ENCODE measurements around the gene MAPK13. TPM values are rescaled to one million over a fixed set of nuclear protein-coding genes. Genes with fewer than 3 reads are reported as not detected.
A peak's percentile ranks its signal among the peaks of the same experiment; 100 is the strongest.

The MAPK13 gene
- total RNA-seq, 1 experiment from 2014 or later = 52.3 TPM

GRCh38 chr6:36136034-36136433 lies 5.7 kb downstream of the MAPK13 start:
- no peak for DNase-seq
- no peak for TF ChIP-seq CTCF (IDR thresholded peaks at IDR 0.05; ENCODE audit: unreplicated experiment)
- Mint-ChIP-seq H3K36me3 (ENCODE audit: insufficient read depth, unreplicated experiment) (peaks cover 50% of the 10 kb centered on the region), H3K4me1 (ENCODE audit: low read depth, unreplicated experiment) (peaks cover 18% of the 10 kb centered on the region), H3K27ac (ENCODE audit: unreplicated experiment) (no peak overlapping the region), H3K4me3 (ENCODE audit: low read depth, unreplicated experiment) (no peak overlapping the region), H3K9me3 (ENCODE audit: low read depth, unreplicated experiment) (no peaks in the 10 kb centered on the region), H3K27me3 (ENCODE audit: unreplicated experiment) (no peaks in the 10 kb centered on the region)
- CTCF ChIA-PET = no interaction called here
- intact Hi-C loops (cut with micrococcal nuclease; ENCODE audit: unreplicated experiment) = no loop called here
- no TSS peak for BruUV-seq (replicated peaks)

- intact Hi-C loops (cut with micrococcal nuclease; ENCODE audit: unreplicated experiment) = no loop called here
- no peak overlapping the region for H3K27ac Mint-ChIP-seq (ENCODE audit: unreplicated experiment)
- peaks cover 18% of the 10 kb centered on the region for H3K4me1 Mint-ChIP-seq (ENCODE audit: low read depth, unreplicated experiment)
- no TSS peak for BruUV-seq (replicated peaks)
- no peaks in the 10 kb centered on the region for H3K9me3 Mint-ChIP-seq (ENCODE audit: low read depth, unreplicated experiment)
- CTCF ChIA-PET = no interaction called here
- DNase-seq = no peak
- H3K4me3 Mint-ChIP-seq (ENCODE audit: low read depth, unreplicated experiment) = no peak overlapping the region
- no peak for TF ChIP-seq CTCF (IDR thresholded peaks at IDR 0.05; ENCODE audit: unreplicated experiment)
- peaks cover 45% of the 10 kb centered on the region for H3K36me3 Mint-ChIP-seq (ENCODE audit: insufficient read depth, unreplicated experiment)
- no peaks in the 10 kb centered on the region for H3K27me3 Mint-ChIP-seq (ENCODE audit: unreplicated experiment)
Measured at GRCh38 chr6:36136551-36136950, 6.2 kb downstream of the MAPK13 start.

- H3K27ac Mint-ChIP-seq (ENCODE audit: unreplicated experiment) = no peak overlapping the region
- no TSS peak for BruUV-seq (replicated peaks)
- CTCF ChIA-PET = interaction anchor here (0.6 to 1.0 kb wide), 2 partner anchors 226 to 582 kb away, joined by 3 read pairs; no protein-coding TSS in a partner anchor
Measured at GRCh38 chr6:36138667-36139066, 8.4 kb downstream of the MAPK13 start.

GRCh38 chr6:36139431-36139830 lies 9.1 kb downstream of the MAPK13 start:
- TF ChIP-seq CTCF (IDR thresholded peaks at IDR 0.05; ENCODE audit: unreplicated experiment) = no peak
- no TSS peak for BruUV-seq (replicated peaks)
- peaks cover 57% of the 10 kb centered on the region for H3K36me3 Mint-ChIP-seq (ENCODE audit: insufficient read depth, unreplicated experiment)
- no peak overlapping the region for H3K27ac Mint-ChIP-seq (ENCODE audit: unreplicated experiment)
- no peaks in the 10 kb centered on the region for H3K27me3 Mint-ChIP-seq (ENCODE audit: unreplicated experiment)
- DNase-seq = peak; percentile 49
- no peak overlapping the region for H3K4me3 Mint-ChIP-seq (ENCODE audit: low read depth, unreplicated experiment)
- no peaks in the 10 kb centered on the region for H3K9me3 Mint-ChIP-seq (ENCODE audit: low read depth, unreplicated experiment)
- CTCF ChIA-PET = interaction anchor here (0.6 to 1.0 kb wide), 2 partner anchors 226 to 581 kb away, joined by 3 read pairs; no protein-coding TSS in a partner anchor
- H3K4me1 Mint-ChIP-seq (ENCODE audit: low read depth, unreplicated experiment) = no peaks in the 10 kb centered on the region
- intact Hi-C loops (cut with micrococcal nuclease; ENCODE audit: unreplicated experiment) = no loop called here

More at GRCh38 chr6:36138667-36139066, 8.4 kb downstream of the MAPK13 start:
- no peak for TF ChIP-seq CTCF (IDR thresholded peaks at IDR 0.05; ENCODE audit: unreplicated experiment)
- DNase-seq = no peak
- Mint-ChIP-seq H3K27me3 (ENCODE audit: unreplicated experiment) (no peaks in the 10 kb centered on the region), H3K36me3 (ENCODE audit: insufficient read depth, unreplicated experiment) (peaks cover 57% of the 10 kb centered on the region), H3K4me1 (ENCODE audit: low read depth, unreplicated experiment) (no peaks in the 10 kb centered on the region), H3K4me3 (ENCODE audit: low read depth, unreplicated experiment) (no peak overlapping the region), H3K9me3 (ENCODE audit: low read depth, unreplicated experiment) (no peaks in the 10 kb centered on the region)
- intact Hi-C loops (cut with micrococcal nuclease; ENCODE audit: unreplicated experiment) = no loop called here
